GM18511 (cell line): ENCODE data around the gene CHRDL2.
"Not testable (repeated sequence)": the region's sequence is repeated elsewhere in the genome, so short reads cannot be mapped to it uniquely, and the experiment has no call there.

Experiments
- ATAC-seq: cut with Tn5 transposase; IDR thresholded peaks from one replicate; pipeline ENCODE4 v1.9.1; 2021; ENCODE audit warnings: mild to moderate bottlenecking, moderate library complexity; ENCODE audit not compliant: unreplicated experiment

Gene CHRDL2

DNA sequence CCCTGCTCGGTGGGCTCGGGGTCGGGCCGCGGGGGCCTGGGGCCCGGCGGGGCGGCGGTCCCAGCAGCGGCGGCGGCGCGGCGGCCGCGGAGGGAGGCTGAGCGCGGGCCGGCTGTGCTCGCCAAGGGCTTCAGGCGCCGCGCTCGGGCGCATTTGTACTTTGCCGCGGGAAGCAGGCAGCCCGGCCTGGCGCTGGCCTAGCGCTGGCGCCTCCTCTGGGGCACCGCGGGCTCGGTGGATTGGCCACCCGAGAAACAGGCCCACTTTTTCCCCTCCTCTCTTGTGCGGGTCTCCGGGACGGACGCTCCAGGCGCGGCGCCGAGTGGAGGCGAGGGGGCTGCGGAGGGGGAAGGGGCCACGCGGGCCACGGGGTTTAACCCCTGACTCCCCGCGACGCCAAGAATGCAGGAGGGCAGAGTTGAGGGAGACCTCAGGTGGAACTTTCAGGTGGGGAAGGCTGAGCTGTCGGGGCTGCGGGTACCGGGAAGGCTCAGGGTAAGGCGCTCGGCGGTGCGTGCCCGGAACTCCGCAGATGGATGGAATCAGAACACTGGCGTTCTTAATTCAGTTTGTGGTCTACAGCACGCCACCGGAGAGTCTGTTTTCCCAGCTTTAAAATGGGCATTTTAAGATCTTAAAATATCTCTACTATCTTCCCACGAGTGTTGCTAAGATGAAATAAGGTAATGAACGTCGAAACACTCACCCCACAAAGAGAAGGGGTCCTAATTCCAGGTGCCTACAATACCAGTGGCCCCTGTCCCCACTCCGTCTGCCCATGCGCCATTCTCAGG is at the start of gene CHRDL2:
Gene CHRDL2, minus strand, starts transcription at position 126 of the 794 bp plus-strand sequence. CDS start 538 bp downstream, outside the sequence.
- ATAC-seq: no peak

DNA sequence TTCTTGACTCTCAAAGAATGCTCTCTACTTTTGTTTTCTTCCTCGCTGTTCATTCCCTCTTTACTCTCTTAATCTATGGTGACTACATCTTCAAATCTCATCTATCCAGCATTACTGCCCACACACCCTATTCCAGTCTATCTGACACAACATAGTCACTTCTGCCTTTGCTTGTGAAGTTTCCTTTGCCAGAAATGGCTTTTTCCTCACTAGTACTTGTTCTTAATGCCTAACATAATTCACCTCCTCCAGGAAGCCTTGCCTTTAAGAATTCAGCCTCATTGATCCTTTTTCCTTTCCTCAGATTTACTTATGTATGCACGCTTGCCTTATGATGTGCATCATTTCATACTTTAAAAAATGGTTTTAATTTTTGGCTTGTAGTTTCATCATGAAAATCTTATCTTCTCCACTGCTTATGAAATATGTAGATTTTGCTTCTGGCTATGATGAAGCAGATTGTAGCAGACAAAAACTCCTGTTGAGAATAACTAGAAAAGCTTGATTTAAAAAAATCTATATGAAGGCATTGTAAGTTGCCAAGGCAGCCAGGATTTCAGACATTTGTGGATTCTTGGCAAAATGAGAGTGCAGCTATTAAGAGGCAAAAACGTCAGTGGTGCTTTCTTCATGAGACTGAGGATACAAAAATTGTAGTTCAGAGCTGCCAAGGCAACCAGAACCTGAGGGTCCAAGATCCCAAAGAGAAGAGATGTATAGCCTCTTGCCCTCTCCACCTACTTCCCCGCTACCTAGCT is 49.2 kb upstream of the CHRDL2 start:
- ATAC-seq: no peak

DNA sequence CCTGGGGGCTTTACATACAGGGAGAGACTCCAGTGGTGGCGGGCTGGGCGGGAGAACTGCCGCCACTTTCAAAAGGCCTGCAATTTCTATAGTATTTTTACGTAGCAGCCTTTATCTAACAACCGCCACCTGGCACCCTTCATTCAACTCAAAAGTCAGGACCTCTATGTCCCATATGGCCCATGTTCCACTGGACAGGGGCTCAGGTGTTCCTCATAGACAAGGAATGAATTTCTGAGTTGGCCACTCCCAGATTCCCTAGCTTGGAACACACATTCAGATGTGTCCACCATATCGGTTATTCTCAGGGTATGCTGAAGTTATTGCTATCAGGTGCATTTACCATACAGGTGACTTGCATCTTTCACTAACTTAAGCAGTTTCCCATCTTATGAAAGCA is 47.4 kb upstream of the CHRDL2 start:
- ATAC-seq: no peak

- ATAC-seq: no peak
These were observed 46.7 kb upstream of the CHRDL2 start for GRCh38 chr11:74777877-74778276.

DNA sequence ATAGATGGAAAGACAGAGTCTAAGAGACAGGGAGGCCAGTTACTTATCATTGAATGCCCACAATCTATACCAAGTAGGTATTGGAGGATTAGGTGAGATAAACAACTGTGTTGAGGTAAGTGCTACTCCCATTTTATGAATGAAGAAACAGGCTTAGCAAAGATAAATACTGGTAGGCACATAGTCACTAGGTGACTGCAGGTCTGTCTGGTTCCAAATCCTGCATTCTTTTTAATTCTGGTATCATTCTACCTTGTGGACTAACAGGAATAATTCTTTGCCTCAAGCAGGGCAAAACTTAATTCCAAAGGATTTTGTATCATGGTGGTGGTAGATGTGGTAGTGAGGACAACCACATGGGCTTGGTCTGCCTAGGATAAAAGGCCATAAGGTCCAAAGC is 45.8 kb upstream of the CHRDL2 start:
- no peak for ATAC-seq

GRCh38 chr11:74776546-74776945 is 45.3 kb upstream of the CHRDL2 start:
- ATAC-seq: no peak

DNA sequence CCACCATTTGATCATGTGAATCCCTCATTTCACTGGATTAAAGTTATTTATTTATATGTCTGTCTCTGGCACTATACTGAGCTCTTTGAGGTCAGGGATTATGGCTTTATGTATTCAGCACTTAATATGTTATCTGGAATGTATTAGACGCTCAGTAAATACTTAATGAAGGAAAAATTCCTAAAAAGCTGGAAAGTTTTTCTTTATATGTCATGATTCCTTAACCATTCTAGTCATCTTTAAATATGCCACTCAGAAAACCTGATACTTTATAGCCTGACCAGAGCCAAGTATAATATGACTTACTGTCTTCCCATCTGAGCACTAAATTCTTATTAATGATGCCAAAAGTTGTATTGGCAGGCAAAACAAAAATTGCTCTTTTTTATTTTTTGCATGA is 44.5 kb upstream of the CHRDL2 start:
- no peak for ATAC-seq

GRCh38 chr11:74773476-74773875 is 42.2 kb upstream of the CHRDL2 start:
- no peak for ATAC-seq

- no peak for ATAC-seq
These were observed 39.9 kb upstream of the CHRDL2 start for GRCh38 chr11:74771139-74771538.

- no peak for ATAC-seq
These were observed 39.2 kb upstream of the CHRDL2 start for GRCh38 chr11:74770456-74770855.

GRCh38 chr11:74769055-74769707 is 38.0 kb upstream of the CHRDL2 start:
- no peak for ATAC-seq

- ATAC-seq: peak; percentile 70
These were observed 37.0 kb upstream of the CHRDL2 start for GRCh38 chr11:74768172-74768651.

- no peak for ATAC-seq
These were observed 35.7 kb upstream of the CHRDL2 start for GRCh38 chr11:74766905-74767304.

GRCh38 chr11:74756571-74756970 is 25.3 kb upstream of the CHRDL2 start:
- no peak for ATAC-seq

DNA sequence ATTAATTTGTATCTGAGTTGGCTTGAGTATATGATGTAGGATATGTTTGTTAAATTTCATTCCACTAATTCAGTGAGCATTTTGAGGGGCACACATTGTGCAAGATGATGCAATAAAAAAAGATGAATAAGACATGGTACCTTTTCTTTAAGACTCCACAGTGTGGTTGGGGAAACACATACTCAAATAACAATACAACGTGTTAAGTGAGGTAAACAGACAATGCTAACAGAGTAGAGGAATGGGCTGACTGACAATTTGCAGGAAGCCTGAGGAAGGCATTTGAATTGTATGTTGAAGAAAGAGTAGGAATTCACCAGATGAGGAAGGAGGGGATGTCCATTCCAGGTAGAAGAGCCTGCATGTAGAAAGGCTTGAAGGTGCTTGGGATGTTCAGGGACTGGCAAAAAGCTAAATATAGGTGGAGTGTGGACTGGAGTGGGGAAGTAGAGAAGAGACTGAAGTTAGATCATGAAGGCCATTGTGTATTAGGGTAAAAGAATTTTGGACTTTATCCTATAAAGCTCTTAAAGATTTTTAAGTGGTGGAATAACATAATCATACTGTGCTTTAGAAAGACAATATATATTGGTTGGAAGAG is 24.3 kb upstream of the CHRDL2 start:
- no peak for ATAC-seq

- no peak for ATAC-seq
These were observed 23.5 kb upstream of the CHRDL2 start for GRCh38 chr11:74754507-74755252.

DNA sequence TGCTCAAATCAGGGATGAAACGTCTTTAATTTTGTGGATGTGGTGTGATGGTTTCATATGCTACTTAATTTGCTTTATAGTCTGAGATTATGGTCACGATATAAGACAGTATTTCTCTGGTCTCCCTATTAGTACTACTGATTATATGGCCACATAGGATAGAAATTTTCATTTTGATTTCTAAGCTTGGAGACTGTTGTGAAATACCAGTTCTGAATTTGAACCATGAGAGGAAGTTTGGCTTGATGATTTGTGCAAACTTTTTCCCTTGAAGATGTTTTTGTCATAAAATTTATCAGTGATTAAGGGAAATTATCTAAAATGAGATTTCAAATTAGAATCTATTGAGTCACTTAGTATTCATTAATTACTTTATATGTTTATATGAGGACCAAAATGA is 20.1 kb upstream of the CHRDL2 start:
- ATAC-seq: no peak

DNA sequence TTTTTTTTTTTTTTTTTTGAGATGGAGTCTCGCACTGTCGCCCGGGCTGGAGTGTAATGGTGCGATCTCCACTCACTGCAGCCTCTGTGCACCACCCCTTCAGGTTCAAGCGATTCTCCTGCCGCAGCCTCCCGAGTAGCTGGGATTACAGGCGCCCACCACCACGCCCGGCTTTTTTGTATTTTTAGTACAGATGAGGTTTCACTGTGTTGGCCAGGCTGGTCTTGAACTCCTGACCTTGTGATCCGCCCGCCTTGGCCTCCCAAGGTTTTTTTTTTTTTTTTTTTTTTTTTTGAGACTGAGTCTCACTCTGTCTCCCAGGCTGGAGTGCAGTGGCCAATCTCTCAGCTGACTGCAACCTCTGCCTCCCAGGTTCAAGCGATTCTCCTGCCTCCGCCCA is 19.4 kb upstream of the CHRDL2 start:
- not testable (repeated sequence) for ATAC-seq

- ATAC-seq: no peak
These were observed 18.7 kb upstream of the CHRDL2 start for GRCh38 chr11:74749965-74750296.

DNA sequence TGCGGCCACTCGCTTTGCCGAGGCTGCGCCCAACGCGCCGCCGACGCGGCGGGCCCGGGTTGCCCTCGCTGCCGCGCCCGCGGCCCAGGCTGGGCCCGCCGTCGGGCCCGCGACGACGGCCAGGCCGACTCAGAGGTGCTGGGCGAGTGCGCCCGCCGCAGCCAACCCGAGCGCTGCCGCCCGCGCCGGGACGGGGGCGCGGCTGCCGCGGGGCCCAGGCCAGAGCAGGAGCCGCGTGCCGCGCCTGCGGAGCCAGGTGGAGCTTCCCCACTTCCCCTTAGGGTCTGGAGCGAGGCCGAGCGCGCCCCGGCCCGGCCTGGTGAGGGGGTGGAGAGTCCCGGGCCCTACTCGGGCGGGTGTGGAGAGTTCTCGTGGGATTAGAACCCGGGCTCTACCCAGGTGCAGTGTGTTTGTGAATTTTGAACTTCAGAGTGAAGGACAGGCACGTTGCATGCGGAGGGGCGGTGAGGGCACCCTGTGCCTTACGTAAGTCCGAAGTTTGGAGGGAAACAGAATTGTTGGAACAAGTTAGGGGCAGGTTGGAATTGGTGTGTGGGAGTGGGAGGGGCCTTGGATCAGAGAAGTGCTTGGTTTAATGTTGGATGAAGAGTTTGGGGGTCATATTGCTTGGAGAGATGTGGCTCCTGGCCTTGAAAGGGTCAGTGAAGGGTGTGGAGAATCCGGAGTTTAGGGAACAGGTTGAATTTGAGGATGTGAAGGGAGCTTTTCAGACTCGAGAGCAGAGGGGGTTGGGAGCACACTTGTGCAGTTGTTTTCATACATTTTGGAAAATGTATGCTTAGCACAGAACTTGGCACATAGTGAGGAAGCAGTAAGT is 18.1 kb upstream of the CHRDL2 start:
- peak; percentile 61 for ATAC-seq
